ENCODE measurements around the gene ZDHHC18. TPM values are rescaled to one million over a fixed set of nuclear protein-coding genes. Genes with fewer than 3 reads are reported as not detected.
A peak's percentile ranks its signal among the peaks of the same experiment; 100 is the strongest.

Gene ZDHHC18
- total and polyA plus RNA-seq, 2 donors (not counting 1 experiment from before 2014, with no cell fraction given): 6.3 to 16.9 TPM

DNA sequence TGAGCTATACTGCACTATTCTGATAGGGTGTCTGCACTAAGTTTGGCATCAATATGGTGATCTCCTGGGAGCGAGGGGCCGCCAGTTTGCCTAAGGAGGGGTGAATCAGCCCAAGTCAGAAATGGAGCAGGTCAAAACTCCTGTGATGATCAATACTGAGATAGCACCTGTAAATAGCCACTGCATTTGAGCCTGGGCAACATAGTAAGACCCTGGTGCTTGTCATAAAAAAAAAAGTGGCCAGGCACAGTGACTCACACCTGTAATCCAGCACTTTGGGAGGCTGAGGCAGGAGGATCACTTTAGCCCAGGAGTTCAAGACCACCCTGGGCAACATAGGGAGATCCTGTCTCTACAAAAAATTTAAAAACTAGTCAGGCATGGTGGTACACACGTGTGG is 11.6 kb upstream of the ZDHHC18 start:
- H3K79me2 ChIP-seq (ENCODE audit: control insufficient read depth, insufficient read depth, low read length): no peaks in the 10 kb centered on the region
- no peaks in the 10 kb centered on the region for H3K9me3 ChIP-seq (ENCODE audit: control insufficient read depth, insufficient read depth, low read depth, low read length)
- no peak overlapping the region for H2AFZ ChIP-seq (ENCODE audit: low read length)
- TF ChIP-seq, protein P1, sequence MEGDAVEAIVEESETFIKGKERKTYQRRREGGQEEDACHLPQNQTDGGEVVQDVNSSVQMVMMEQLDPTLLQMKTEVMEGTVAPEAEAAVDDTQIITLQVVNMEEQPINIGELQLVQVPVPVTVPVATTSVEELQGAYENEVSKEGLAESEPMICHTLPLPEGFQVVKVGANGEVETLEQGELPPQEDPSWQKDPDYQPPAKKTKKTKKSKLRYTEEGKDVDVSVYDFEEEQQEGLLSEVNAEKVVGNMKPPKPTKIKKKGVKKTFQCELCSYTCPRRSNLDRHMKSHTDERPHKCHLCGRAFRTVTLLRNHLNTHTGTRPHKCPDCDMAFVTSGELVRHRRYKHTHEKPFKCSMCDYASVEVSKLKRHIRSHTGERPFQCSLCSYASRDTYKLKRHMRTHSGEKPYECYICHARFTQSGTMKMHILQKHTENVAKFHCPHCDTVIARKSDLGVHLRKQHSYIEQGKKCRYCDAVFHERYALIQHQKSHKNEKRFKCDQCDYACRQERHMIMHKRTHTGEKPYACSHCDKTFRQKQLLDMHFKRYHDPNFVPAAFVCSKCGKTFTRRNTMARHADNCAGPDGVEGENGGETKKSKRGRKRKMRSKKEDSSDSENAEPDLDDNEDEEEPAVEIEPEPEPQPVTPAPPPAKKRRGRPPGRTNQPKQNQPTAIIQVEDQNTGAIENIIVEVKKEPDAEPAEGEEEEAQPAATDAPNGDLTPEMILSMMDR (conservative IDR thresholded peaks at IDR 0.05 in 1 of 2, IDR thresholded peaks at IDR 0.05 in 1 of 2; ENCODE audit: low read depth in 1 of 2, low read length in 2 of 2): no peak
- TF ChIP-seq EZH2 (IDR thresholded peaks at IDR 0.05; ENCODE audit: low read length, missing control alignments): no peak
- no peak overlapping the region for H3K9ac ChIP-seq (ENCODE audit: insufficient read depth, low read length)
- no peak overlapping the region for H3K4me3 ChIP-seq (replicated peaks in 1 of 4; ENCODE audit: control extremely low read depth in 1 of 4, insufficient read depth in 1 of 4, low read depth in 3 of 4, low read length in 4 of 4)
- no peaks in the 10 kb centered on the region for H4K20me1 ChIP-seq (ENCODE audit: control insufficient read depth, extremely low read depth, insufficient read depth, low read length)
- no peak overlapping the region for H3K27ac ChIP-seq (ENCODE audit: insufficient read depth, low read length)
- H3K27me3 ChIP-seq (ENCODE audit: control insufficient read depth, insufficient read depth, low read length): no peaks in the 10 kb centered on the region
- DNase-seq (ENCODE audit: low read depth in 2 of 2): no peak
- H3K36me3 ChIP-seq (ENCODE audit: control insufficient read depth, insufficient read depth, low read length): no peaks in the 10 kb centered on the region
- H3K4me1 ChIP-seq (ENCODE audit: control insufficient read depth, extremely low read depth, insufficient read depth, low read length): no peaks in the 10 kb centered on the region
- no peak overlapping the region for H3K4me2 ChIP-seq (ENCODE audit: extremely low read depth, insufficient read depth, low read length)

DNA sequence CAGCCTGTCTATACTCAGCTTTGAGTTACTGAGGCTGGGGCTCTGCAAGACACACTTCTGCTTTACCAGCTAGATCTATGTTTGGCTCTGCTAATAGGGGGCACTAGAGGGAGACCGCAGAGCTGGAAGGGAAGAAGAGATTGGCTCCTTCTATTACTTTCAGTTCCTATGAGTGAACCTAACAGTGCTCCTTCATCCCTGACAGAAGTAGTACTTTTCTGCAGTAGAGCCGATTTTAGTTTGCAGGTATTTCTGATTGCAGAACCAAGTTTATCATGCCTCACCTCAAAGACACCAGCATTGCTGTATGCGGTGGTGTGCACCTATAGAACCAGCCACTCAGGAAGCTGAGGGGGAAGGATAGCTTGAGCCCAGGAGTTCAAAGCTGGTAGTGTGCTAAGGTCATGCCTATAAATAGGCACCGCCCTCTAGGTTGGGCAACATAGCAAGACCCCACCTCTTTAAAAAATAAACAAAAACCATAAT is 5.7 kb upstream of the ZDHHC18 start:
- Histone ChIP-seq H3K27ac (ENCODE audit: insufficient read depth, low read length) (no peak overlapping the region), H4K20me1 (ENCODE audit: control insufficient read depth, extremely low read depth, insufficient read depth, low read length) (no peaks in the 10 kb centered on the region), H3K36me3 (ENCODE audit: control insufficient read depth, insufficient read depth, low read length) (no peaks in the 10 kb centered on the region), H2AFZ (ENCODE audit: low read length) (no peak overlapping the region), H3K4me3 (replicated peaks in 1 of 4; ENCODE audit: control extremely low read depth in 1 of 4, insufficient read depth in 1 of 4, low read depth in 3 of 4, low read length in 4 of 4) (no peak overlapping the region), H3K9me3 (ENCODE audit: control insufficient read depth, insufficient read depth, low read depth, low read length) (no peaks in the 10 kb centered on the region), H3K27me3 (ENCODE audit: control insufficient read depth, insufficient read depth, low read length) (no peaks in the 10 kb centered on the region), H3K9ac (ENCODE audit: insufficient read depth, low read length) (no peak overlapping the region), H3K4me2 (ENCODE audit: extremely low read depth, insufficient read depth, low read length) (no peak overlapping the region), H3K4me1 (ENCODE audit: control insufficient read depth, extremely low read depth, insufficient read depth, low read length) (no peaks in the 10 kb centered on the region), H3K79me2 (ENCODE audit: control insufficient read depth, insufficient read depth, low read length) (no peaks in the 10 kb centered on the region)
- TF ChIP-seq EZH2 (IDR thresholded peaks at IDR 0.05; ENCODE audit: low read length, missing control alignments): no peak
- TF ChIP-seq, protein P1 (conservative IDR thresholded peaks at IDR 0.05 in 1 of 2, IDR thresholded peaks at IDR 0.05 in 1 of 2; ENCODE audit: low read depth in 1 of 2, low read length in 2 of 2): peak in 1 of 2 donors; percentile 26
- DNase-seq (ENCODE audit: low read depth in 2 of 2): no peak

DNA sequence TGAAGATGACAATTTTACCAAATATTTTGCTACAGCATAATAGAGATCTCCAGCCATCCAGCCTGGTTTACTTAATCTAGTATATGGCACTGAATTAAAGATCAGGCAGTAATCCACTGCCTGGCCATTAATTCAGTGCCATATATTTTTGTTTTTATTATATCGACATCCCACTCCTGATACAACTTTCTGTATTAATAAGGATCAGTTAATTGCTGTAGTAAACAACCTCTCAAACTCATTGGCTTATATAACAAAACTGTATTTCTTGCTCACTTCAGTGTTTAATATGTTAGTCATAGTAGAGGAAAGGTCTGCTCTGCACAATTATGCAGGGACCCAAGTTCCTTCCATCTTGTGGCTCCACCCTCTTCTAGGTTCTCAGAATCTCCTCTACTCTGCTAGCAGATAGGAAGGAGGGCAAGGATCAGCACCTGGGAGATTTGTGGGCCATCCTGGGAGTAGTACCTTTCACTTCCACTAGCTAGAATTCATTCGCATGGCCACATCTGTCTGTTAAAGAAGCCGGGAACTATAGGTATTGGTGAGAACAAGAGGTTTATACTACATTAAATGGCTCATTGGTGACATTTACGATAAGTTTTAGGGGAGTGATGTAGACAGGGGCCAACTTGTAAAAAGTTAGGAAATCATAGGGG is 3.6 kb upstream of the ZDHHC18 start:
- Histone ChIP-seq H3K36me3 (ENCODE audit: control insufficient read depth, insufficient read depth, low read length) (no peaks in the 10 kb centered on the region), H3K4me3 (replicated peaks in 1 of 4; ENCODE audit: control extremely low read depth in 1 of 4, insufficient read depth in 1 of 4, low read depth in 3 of 4, low read length in 4 of 4) (no peak overlapping the region), H3K27ac (ENCODE audit: insufficient read depth, low read length) (no peak overlapping the region), H3K4me1 (ENCODE audit: control insufficient read depth, extremely low read depth, insufficient read depth, low read length) (peaks cover 2% of the 10 kb centered on the region), H3K4me2 (ENCODE audit: extremely low read depth, insufficient read depth, low read length) (no peak overlapping the region), H4K20me1 (ENCODE audit: control insufficient read depth, extremely low read depth, insufficient read depth, low read length) (no peaks in the 10 kb centered on the region), H3K27me3 (ENCODE audit: control insufficient read depth, insufficient read depth, low read length) (no peaks in the 10 kb centered on the region), H2AFZ (ENCODE audit: low read length) (no peak overlapping the region), H3K9ac (ENCODE audit: insufficient read depth, low read length) (no peak overlapping the region), H3K79me2 (ENCODE audit: control insufficient read depth, insufficient read depth, low read length) (peaks cover 8% of the 10 kb centered on the region), H3K9me3 (ENCODE audit: control insufficient read depth, insufficient read depth, low read depth, low read length) (no peaks in the 10 kb centered on the region)
- no peak for DNase-seq (ENCODE audit: low read depth in 2 of 2)
- no peak for TF ChIP-seq EZH2 (IDR thresholded peaks at IDR 0.05; ENCODE audit: low read length, missing control alignments)
- TF ChIP-seq, protein P1 (conservative IDR thresholded peaks at IDR 0.05 in 1 of 2, IDR thresholded peaks at IDR 0.05 in 1 of 2; ENCODE audit: low read depth in 1 of 2, low read length in 2 of 2): no peak
